Body of pancreas (tissue), 4 donors: ENCODE data around the gene CLEC16A. TPM values are rescaled to one million over a fixed set of nuclear protein-coding genes. Genes with fewer than 3 reads are reported as not detected.

Experiments
- ATAC-seq: fragments of 150-250 bp; one replicate; pipeline ENCODE4 v1.9.1; 2016
- DNase-seq, 4 donors: peaks; one replicate each; pipeline ENCODE4 v3.0.0-alpha.2; 2019
- H3K27ac ChIP-seq, 4 donors: fragments of 200-600 bp; sonication (generic); 1 replicate in 3 of 4; 2 replicates in 1 of 4; pipeline versions ENCODE4 v1.5.1 to v1.6.1; 2016 to 2019; ENCODE audit warnings: mild to moderate bottlenecking in 1 of 4, mixed read lengths in 1 of 4, moderate library complexity in 1 of 4
- H3K27me3 ChIP-seq, 2 donors: fragments of 200-600 bp; sonication (generic); one replicate each; pipeline ENCODE4 v1.6.0; 2016; ENCODE audit warnings: mild to moderate bottlenecking in 1 of 2
- H3K36me3 ChIP-seq, 2 donors: fragments of 200-600 bp; sonication (generic); replicated peaks in 1 of 2; 2 replicates each; pipeline ENCODE4 v1.5.1; 2016; ENCODE audit warnings: low read depth in 2 of 2; ENCODE audit not compliant: insufficient read depth in 1 of 2
- H3K4me1 ChIP-seq: fragments of 200-600 bp; sonication (generic); one replicate; pipeline ENCODE4 v1.6.0; 2016
- H3K4me3 ChIP-seq, 2 donors: fragments of 200-600 bp; sonication (generic); 1 replicate in 1 of 2; 2 replicates in 1 of 2; pipeline ENCODE4 v1.5.1; 2016 to 2019
- H3K9me3 ChIP-seq, 3 donors: fragments of 200-600 bp; sonication (generic); 1 replicate in 2 of 3; 2 replicates in 1 of 3; pipeline ENCODE4 v1.5.1; 2016
- CTCF ChIP-seq, 7 experiments: fragments of 450-650 bp in 4 of 7; fragments of 200-600 bp in 3 of 7; sonication (generic) in 3 of 7; IDR thresholded peaks; one replicate each; pipeline ENCODE4 v1.5.1; 2016 to 2019; ENCODE audit warnings: antibody characterized with exemption in 7 of 7
- POLR2A ChIP-seq, 3 donors: fragments of 450-650 bp; IDR thresholded peaks; one replicate each; pipeline ENCODE4 v1.6.1; 2016; ENCODE audit warnings: antibody characterized with exemption in 3 of 3, mild to moderate bottlenecking in 2 of 3
- WGBS, 2 donors: methylation state at CpG; one replicate each; pipeline ENCODE4 v1.1.5; 2017; 5-methylcytosine and 5-hydroxymethylcytosine counted together
- intact Hi-C: fragments of 100-400 bp; cut with DNase I; formaldehyde crosslinking; loops from one replicate; pipeline ENCODE4 v1.15.1; 2023
- total RNA-seq, 2 donors: library from RNA; depleted of rRNA; stranded (reverse); fragments of >200 nt; gene quantifications; one replicate each; pipeline ENCODE4 v1.1.0, GENCODE V29; 2016

The CLEC16A gene
- total RNA-seq, 2 donors from 2014 or later, result 15.0 to 21.4 TPM

GRCh38 chr16:11011326-11011725, 67.0 kb downstream of the CLEC16A start:
- intact Hi-C loops, result no loop called here
- no peak overlapping the region for H3K27ac ChIP-seq
- 100% methylated on average over 1 of the region's 1 CpG for WGBS, 2 donors
- no peaks in the 10 kb centered on the region for H3K27me3 ChIP-seq
- no peaks in the 10 kb centered on the region for H3K36me3 ChIP-seq
- ATAC-seq (no peak), DNase-seq (no peak)
- no peaks in the 10 kb centered on the region for H3K9me3 ChIP-seq
- TF ChIP-seq CTCF (IDR thresholded peaks at IDR 0.05), result no peak
- no peak for TF ChIP-seq POLR2A (IDR thresholded peaks at IDR 0.05)
- H3K4me3 ChIP-seq, result no peak overlapping the region
- H3K4me1 ChIP-seq, result no peaks in the 10 kb centered on the region

- Histone ChIP-seq H3K36me3 (no peaks in the 10 kb centered on the region), H3K27ac (no peak overlapping the region), H3K27me3 (no peaks in the 10 kb centered on the region), H3K9me3 (no peaks in the 10 kb centered on the region), H3K4me3 (no peak overlapping the region), H3K4me1 (peaks cover 5% of the 10 kb centered on the region)
- WGBS, 2 donors, result 92 to 97% methylated on average over 8 of the region's 8 CpGs
- intact Hi-C loops, result no loop called here
- no peak for TF ChIP-seq CTCF (IDR thresholded peaks at IDR 0.05)
- TF ChIP-seq POLR2A (IDR thresholded peaks at IDR 0.05), result no peak
- no peak for ATAC-seq
- DNase-seq, result no peak
Measured at GRCh38 chr16:11012841-11013240, 68.5 kb downstream of the CLEC16A start.

- Histone ChIP-seq H3K9me3 (no peaks in the 10 kb centered on the region), H3K27ac (no peak overlapping the region), H3K27me3 (no peaks in the 10 kb centered on the region), H3K36me3 (no peaks in the 10 kb centered on the region), H3K4me1 (peaks cover 5% of the 10 kb centered on the region), H3K4me3 (no peak overlapping the region)
- ATAC-seq, result no peak
- no peak for DNase-seq
- intact Hi-C loops, result no loop called here
- 79 to 86% methylated on average over 4 of the region's 4 CpGs for WGBS, 2 donors
- TF ChIP-seq CTCF (IDR thresholded peaks at IDR 0.05) (no peak), POLR2A (IDR thresholded peaks at IDR 0.05) (no peak)
Measured at GRCh38 chr16:11014136-11014535, 69.8 kb downstream of the CLEC16A start.

GRCh38 chr16:11015076-11015475, 70.7 kb downstream of the CLEC16A start:
- Histone ChIP-seq H3K9me3 (no peaks in the 10 kb centered on the region), H3K27ac (no peak overlapping the region), H3K27me3 (no peaks in the 10 kb centered on the region), H3K36me3 (no peaks in the 10 kb centered on the region), H3K4me1 (peaks cover 5% of the 10 kb centered on the region), H3K4me3 (no peak overlapping the region)
- 88 to 91% methylated on average over 6 of the region's 6 CpGs for WGBS, 2 donors
- TF ChIP-seq POLR2A (IDR thresholded peaks at IDR 0.05) (no peak), CTCF (IDR thresholded peaks at IDR 0.05) (no peak)
- ATAC-seq (no peak), DNase-seq (no peak)
- intact Hi-C loops, result no loop called here

GRCh38 chr16:11015607-11016006, 71.2 kb downstream of the CLEC16A start:
- Histone ChIP-seq H3K4me1 (peaks cover 5% of the 10 kb centered on the region), H3K4me3 (no peak overlapping the region), H3K9me3 (no peaks in the 10 kb centered on the region), H3K36me3 (peaks cover 0 to 2% of the 10 kb centered on the region in 2 donors), H3K27ac (no peak overlapping the region), H3K27me3 (no peaks in the 10 kb centered on the region)
- ATAC-seq (no peak), DNase-seq (no peak)
- intact Hi-C loops, result no loop called here
- TF ChIP-seq POLR2A (IDR thresholded peaks at IDR 0.05), result no peak
- TF ChIP-seq CTCF (IDR thresholded peaks at IDR 0.05), result no peak
- 92 to 94% methylated on average over 5 of the region's 5 CpGs for WGBS, 2 donors
